DND-41 (cell line): ENCODE results near the gene ZNF660.

Source experiments
- EZH2 ChIP-seq: IDR thresholded peaks from 3 replicates; pipeline ENCODE4 v1.6.1; 2012; ENCODE audit warnings: borderline replicate concordance, low read depth, mild to moderate bottlenecking, moderate library complexity, low read length, inconsistent platforms; ENCODE audit not compliant: severe bottlenecking
- TF ChIP-seq, protein P1 (sequence below): IDR thresholded peaks from 2 replicates; pipeline ENCODE4 v1.5.1; 2012; ENCODE audit warnings: borderline replicate concordance, low read length, moderate library complexity, mild to moderate bottlenecking; ENCODE audit not compliant: poor library complexity, severe bottlenecking; ENCODE audit errors: extremely low read depth

DNA sequence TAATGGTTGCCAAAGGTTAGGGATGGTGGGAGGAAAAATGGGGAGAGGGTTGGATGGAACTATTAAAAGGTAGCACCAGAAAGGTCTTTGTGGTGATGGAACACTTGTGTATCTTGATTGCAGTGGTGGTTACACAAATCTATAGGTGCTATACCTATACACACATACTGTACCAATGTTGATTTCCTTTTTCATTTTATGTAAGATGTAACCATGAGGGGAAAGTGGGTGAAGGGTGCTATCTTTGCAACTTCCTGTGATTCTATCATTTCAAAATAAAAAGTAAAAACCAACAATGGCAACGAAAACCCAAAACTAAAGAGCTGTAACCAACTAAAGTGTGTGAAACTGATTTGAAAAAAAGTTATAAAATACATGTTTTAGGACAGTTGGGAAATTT, 63.0 kb downstream of the ZNF660 start:
- TF ChIP-seq, protein P1, sequence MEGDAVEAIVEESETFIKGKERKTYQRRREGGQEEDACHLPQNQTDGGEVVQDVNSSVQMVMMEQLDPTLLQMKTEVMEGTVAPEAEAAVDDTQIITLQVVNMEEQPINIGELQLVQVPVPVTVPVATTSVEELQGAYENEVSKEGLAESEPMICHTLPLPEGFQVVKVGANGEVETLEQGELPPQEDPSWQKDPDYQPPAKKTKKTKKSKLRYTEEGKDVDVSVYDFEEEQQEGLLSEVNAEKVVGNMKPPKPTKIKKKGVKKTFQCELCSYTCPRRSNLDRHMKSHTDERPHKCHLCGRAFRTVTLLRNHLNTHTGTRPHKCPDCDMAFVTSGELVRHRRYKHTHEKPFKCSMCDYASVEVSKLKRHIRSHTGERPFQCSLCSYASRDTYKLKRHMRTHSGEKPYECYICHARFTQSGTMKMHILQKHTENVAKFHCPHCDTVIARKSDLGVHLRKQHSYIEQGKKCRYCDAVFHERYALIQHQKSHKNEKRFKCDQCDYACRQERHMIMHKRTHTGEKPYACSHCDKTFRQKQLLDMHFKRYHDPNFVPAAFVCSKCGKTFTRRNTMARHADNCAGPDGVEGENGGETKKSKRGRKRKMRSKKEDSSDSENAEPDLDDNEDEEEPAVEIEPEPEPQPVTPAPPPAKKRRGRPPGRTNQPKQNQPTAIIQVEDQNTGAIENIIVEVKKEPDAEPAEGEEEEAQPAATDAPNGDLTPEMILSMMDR: no peak
- TF ChIP-seq EZH2: no peak
